Urothelium cell line (cell line): Measurements from ENCODE around the gene GNB5.
A peak's percentile ranks its signal among the peaks of the same experiment; 100 is the strongest.

Experiments used
- DNase-seq: peaks from one replicate; pipeline ENCODE4 v3.0.0; 2011; ENCODE audit warnings: low spot score, mixed read lengths
- FAIRE-seq: peaks from 2 replicates; lab custom pipeline; 2011; peaks lifted over from hg19 to GRCh38; lab: Jason Lieb, UNC

The GNB5 gene

DNA sequence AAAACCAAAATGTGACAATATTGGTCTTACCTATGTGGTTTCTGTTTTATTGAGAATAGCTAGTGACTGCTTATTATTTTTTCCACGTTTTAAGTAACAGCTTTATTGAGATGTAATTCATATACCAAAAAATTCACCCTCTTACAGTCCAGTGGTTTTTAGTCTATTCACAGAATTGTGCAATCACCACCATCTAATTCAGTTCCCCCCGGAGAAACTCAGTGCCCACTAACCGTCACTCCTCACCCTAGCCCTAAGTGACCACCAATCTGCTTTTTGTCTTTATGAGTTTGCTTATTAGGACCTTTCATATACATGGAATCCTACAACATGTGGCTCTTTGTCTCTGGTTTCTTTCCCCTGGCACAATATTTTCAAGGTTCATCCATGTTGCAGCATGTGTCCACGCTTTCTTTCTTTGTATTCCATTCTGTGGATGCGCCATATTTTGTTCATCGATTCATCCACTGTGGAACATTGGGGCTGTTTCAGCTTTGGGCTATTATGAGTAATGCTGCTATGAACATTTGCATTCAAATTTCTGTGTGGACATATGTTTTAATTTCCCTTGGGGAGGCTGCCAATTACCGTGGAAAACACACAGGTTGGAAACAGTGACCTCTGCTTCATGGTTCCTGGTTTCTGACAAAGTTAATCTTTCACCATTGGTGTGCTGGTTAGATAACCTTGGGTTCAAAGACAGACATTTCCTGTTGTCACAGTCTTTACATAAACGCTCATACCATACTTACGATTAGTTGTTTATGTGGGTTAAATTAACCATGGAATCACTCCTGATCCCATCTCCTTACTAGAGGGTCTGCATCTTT, 75.4 kb downstream of the GNB5 start:
- DNase-seq = no peak

DNA sequence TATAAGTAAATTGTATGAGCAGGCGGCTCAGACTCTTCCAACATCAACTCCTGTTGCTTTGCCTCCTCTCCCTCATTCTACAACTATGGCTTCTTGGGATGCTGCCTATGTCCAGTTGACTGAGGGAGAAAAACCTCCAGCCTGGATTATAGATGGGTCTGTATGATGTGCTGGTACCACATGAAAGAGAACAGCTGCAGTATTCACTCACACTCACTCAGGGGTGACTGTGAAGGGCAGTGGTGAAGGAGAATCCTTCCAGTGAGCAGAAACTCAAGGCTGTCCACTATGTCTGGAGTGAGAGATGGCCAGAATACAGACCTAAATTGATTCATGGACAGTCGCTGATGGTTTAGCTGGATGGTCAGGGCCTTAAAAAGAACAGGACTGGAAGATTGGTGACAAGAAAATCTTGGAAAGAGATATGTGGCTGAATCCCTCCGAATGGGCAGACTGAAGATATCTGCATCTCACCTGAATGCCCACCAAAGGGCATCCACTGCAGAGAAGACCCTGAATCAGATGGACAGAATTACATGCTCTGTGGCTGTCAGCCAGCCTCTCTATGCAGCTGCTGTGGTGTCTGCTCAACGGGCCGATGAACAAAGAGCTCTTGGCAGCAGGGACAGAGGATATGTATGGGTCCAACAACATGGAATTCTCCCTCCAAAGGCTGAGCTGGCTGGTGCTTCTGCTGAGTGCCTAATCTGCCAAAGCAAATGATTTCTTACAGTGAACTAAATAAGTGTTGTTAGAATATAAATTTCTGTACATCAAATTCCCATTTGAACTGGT, 76.7 kb downstream of the GNB5 start:
- DNase-seq (no peak), FAIRE-seq (no peak)

More for the DNA sequence above, 75.4 kb downstream of the GNB5 start:
- FAIRE-seq = no peak

DNA sequence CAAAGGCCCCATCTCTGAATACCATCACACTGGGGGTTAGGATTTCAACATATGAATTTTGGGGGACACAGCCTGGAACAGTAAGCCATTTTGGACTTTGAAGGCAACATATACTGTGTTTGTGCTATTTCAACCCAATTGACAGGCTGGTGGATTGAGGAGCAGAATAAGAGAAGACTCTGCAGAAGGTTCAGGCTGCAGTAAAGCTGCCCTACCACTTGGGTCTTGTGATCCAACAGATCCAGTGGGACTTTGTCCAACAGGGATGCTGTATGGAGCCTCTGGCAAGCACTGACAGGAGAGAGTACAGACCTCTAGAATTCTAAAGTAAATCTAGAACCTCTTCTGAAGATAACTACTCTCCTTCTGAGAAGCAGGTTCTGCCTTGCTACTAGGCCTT, 77.5 kb downstream of the GNB5 start:
- FAIRE-seq = no peak

DNA sequence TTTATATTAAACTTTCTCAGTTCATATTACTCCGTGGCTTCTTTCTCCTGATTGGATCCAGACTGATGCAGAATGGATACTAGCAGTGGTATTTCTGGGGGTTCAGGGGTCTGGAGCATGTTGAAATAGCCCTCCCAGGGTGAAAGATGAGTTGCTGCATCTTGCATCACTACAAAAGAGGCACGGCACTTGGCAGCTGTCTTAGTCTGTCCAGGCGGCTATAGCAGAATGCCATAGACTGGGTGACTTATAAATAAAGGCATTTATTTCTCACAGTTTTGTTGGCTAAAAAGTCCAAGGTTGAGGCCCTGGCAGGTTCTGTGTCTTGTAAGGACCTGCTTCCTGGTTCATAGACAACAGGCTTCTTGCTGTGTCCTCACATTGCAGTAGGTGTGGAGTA, 78.0 kb downstream of the GNB5 start:
- no peak for DNase-seq
- no peak for FAIRE-seq

More for the DNA sequence above, 77.5 kb downstream of the GNB5 start:
- no peak for DNase-seq

DNA sequence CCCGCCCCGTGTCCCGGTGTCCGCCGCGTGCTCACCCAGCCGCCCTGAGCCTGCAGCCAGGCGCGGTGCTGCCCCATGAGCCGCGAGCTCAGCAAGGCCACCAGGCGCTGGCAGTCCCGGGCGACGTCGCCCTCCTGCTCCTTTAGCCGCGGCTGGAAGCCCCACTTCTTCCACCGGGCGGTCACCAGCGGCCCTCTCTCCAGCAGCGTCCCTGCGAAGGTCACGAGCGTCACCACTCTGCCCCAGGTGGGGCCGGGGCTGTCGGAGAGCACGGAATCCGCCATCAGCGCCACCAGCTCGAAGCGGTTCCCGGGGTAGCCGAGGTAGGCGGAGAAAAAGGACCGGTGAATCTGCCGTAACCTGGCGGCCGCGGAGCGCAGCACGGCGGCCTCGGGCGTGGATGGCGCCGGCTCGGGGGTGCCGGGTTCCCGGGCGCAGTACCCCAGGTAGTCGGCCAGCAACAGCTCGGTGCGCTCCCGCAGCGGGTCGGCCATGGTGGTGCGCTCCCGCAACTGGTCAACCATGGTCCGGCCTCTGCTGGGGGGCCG, 78.9 kb downstream of the GNB5 start:
- DNase-seq (no peak), FAIRE-seq (no peak)

DNA sequence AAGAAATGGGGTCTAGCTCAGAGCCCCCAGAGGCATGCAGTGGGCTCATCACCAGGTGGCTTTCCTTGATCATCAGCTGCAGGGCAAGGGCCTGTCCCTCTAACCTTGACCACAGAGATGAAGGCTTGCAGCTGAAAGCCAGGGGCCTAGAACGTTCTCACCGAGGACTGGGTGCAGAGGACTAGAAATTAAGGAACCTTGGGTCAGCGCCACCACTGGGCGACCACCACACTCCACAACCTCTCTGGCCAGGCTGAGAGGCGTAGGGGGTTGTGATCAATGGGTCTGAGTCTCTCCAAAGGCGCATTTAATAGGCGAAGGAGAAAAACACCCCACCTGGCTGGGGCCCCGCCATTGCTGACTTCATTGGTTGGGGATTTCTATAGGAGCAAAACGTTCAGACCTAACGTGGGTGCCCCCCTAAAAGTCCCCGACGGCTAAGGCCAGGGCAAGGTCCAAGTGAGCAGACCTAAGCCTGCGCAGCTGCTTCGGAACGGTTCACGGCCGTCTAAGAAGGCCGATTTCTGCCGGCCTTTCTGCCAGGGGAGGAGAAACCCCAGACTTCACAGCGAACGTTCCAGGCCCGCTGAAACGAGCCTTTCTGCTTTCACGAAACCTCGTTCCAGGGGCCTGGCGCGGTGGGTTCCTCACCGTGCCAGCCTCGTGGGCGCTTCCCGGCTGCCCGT, 79.5 kb downstream of the GNB5 start:
- FAIRE-seq = no peak

DNA sequence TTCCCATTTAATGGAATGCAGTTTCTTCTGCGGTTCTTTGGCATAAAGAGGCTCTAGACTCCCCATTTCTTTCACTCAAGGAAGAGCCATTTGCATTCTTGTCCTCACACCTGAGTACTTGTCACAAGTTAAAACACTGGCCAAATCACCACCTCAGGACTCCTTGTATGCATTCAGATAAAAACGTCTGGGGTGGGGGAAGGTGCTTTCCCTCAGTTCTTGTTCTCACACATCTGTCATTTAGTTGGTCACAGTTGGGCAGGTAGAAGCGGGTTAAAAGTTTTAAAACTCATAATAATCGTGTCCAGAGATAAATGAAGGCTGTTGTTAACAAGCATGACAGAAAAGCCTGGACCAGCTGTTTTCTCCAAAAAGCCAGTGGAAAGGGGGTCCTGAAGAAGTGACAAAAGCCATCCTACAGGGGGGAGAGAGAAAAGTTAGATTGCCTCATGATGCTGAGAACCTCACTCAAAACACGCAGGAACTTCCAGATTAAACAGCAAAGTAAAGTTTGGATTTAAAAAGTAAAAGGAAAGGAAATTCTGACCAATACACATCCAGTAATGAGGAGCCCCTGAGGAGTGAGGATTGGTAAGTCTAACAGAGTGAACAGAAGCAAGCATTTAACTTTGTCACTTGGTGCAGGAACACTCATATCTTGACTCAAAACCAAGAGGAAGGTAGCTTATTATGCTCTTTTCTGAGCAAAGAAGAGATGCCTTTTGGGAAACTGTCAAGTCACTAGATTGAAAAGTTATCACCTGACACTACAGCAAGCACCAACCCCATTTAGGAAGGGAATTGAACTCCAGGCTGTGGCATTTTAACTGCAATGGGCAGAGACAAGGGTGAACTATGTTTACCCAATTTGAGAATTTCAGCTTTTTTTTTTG, 81.4 kb downstream of the GNB5 start:
- no peak for FAIRE-seq
- no peak for DNase-seq

More for the DNA sequence above, 79.5 kb downstream of the GNB5 start:
- no peak for DNase-seq

DNA sequence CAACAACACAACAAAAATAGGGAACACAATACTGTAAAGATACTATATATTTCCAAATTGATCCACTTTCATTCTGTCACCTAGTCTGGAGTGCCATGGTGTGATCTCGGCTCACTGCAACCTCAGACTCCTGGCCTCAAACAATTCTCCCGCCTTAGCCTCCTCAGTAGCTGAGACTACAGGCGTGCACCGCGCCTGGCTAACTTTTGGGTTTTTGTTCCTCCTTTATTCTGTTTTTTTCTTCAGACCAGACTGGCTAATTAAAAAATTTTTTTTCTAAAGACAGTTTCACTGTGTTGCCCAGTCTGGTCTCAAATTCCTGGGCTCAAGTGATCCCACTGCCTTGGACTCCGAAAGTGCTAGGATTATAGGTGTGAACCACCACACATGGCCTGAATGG, 84.0 kb downstream of the GNB5 start:
- DNase-seq (no peak), FAIRE-seq (no peak)

DNA sequence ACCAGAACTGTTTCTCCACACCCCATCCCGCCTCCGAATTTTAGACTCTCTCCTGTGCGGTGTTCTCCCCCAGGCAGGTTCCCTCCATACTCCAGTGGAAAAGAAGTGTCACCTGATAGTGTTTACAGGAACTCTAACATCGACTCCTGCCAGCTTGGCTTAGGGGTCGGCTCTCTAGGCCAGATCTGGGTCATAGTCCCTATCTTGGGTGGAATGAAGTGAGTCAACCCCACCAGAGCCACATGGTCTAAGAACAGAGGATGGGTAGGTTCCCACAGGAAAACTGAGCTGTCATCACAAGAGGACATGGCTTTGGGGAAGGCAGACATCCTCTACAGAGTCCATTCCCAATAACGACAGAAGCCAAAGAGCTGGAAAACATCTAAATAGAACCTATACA, 84.6 kb downstream of the GNB5 start:
- DNase-seq (no peak), FAIRE-seq (no peak)

DNA sequence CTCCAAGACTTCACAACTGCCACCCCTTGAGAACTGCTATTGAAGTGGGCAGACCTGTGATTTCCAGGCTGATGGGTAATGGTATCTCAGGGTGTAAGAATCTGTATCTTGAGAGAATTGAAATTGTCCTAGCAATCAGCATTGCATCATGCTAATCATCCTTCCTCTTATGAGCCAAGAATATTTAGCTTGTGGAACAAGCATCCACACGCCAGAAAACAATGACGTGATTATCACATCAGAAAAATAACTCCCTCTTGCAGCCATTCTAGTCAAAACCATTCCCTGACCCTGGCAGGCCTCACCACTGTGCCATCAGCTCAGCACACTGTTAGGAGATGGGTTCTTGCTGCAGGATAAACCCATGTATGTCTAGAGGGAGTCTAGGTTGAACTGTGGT, 85.3 kb downstream of the GNB5 start:
- no peak for DNase-seq
- no peak for FAIRE-seq

DNA sequence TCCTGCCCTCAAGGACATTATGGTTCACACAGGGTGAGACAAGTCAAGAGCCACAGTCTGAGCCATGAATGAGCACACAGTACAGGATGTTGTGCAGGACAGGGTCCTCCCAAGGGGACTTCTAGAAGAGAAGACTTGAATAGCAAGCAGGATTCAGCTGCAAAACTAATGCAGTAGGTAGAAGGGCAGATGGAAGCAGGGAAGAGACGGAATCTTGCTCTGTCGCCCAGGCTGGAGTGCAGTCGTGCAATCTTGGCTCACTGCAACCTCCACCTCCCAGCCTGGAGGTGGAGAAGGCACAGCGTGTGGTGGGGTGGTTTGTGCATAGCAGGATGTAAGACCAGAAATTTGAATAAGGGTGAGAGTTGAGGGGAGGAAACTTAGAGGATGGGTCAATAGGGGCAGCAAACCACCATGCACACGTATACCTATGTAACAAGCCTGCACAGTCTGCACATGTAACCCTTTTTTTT, 86.6 kb downstream of the GNB5 start:
- DNase-seq (no peak), FAIRE-seq (no peak)

DNA sequence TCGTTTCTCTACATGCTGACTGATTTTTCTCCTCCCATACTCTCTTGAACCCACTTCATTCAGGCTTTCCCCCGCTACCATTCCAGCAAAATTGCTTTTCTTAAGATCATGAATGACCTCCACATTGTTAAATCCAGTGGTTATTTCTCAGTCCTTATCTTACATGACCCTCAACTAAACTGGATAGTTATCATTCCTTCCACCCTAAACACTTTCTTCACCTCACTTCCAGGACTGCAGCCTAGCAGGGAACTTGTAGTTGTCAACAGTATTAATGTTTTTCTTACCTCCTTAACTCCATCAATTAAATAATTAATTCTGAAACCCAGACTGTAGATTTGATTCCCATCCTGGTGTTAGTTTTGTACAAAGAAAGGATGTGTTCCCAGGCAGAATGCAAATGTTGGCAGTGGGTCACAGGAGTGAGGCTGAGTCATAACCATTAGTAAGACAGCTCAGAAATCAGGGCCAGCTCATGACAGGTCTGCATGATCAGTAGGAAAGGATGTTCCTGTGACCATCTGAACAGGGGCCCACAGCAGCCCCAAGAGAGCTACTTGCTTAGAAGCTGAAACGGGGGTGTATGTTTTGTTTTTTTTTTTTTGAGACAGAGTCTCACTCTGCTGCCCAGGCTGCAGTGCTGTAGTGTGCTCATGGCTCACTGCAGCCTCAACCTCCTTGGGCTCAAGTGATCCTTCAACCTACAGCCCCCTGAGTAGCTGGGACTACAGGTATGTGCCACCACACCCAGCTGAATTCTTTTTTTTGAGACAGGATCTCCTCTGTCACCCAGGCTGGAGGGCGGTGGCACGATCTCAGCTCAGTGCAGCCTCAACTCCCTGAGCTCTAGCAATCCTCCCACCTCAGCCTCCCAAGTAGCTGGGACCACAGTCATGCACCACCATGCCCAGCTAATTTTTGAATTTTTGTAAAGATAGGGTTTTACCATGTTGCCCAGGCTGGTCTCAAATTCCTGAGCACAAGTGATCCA, 87.7 kb downstream of the GNB5 start:
- DNase-seq = peak; percentile 80
- FAIRE-seq = no peak

DNA sequence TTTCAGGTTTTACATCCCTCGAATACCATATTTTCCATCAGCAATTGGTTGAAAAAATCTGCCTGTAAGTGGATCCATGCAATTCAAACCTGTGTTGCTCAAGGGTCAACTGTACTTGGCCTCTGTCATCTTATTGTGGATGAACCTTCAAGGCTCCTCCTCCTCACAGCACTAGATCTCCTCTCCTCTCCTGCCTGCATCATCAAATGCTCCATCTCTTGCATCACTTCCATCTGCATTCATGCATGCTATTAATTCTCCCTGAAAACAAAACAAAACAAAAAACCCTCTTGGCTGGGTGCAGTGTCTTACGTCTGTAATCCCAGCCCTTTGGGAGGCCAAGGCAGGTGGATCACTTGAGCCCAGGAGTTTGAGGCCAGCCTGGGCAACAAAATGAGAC, 88.7 kb downstream of the GNB5 start:
- no peak for DNase-seq

DNA sequence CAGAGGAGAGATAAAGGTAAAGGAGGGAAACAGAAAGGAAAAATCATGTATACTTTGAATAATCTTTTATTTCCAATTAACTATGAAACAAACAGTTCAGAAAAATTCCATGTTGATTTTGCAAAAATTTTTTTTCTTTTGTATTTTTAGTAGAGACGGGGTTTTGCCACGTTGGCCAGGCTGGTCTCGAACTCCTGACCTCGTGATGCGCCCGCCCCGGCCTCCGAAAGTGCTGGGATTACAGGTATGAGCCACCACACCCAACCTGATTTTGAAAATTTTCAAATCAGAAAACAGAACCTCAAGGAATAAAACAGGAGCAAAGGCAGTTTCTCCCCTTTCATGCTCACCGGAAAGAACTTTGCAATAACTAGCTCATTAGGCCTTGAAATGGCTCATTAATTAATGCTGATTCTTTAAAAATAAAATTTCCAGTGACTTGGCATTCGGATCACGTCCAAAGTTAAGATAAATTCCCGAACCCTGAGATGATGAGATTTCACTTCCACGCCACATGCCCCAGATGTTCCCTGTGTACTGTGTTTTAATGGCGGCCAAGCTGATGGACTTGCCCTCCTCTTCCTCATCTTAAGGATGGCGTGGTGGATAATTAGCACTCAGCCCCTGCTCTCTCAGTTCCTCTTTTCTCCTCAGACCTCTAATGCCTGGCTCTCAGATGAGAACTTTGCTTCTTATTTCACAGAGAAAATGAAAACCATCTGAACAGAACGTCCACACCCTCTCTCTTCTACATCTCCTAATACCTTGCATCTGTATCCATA, 89.5 kb downstream of the GNB5 start:
- no peak for DNase-seq
- FAIRE-seq = no peak

More for the DNA sequence above, 88.7 kb downstream of the GNB5 start:
- FAIRE-seq = no peak

DNA sequence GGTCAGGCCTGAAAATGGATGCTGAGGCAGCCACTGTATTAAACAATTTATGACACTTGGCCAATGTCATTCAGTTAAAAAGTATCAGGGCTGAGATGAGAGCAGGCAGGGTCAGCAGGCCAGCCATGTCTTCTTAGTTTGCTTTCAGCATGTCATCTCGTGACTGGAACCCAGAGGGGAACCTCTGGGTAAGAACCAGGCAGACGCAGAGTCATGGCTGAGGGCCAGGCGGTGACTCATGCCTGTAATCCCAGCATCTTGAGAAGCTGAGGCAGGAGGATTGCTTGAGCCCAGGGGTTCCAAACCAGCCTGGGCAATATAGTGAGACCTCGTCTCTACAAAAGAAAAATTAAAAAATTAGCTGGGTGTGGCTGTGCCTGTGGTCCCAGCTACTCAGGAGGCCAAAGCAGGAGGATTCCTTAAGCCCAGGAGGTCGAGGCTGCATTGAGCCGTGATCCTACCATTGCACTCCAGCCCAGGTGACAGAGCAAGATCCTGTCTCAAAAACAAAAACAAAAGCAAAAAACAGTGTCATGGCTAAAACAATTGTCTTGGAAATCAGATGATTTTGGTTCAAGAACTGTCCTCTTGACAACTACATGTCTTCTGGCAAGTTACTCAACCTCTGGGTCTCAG, 90.3 kb downstream of the GNB5 start:
- DNase-seq (peak; percentile 55), FAIRE-seq (no peak)

DNA sequence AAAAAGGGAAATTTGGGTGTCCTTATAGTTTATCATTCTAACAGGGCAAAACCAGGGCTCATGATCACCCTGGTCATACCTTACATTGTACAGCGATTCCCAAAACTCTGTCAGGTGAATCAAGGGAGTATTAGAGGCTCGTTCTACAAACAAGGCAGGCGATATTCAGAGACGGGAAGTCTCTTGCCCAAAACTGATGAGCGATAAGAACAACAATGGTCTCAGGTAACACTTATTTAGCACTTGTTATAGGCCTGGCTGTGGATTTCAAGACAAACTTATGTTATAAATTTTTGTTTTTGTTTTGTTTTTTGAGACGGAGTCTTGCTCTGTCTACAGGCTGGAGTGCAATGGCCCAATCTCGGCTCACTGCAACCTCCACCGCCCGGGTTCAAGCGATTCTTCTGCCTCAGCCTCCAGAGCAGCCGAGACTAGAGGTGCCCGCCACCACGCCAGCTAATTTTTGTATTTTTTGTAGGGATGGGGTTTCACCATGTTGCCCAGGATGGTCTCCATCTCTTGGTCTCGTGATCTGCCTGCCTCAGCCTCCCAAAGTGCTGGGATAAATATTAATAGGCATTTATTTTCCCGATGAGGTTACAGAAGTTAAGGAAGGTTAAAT, 91.4 kb downstream of the GNB5 start:
- no peak for FAIRE-seq
- DNase-seq = no peak

DNA sequence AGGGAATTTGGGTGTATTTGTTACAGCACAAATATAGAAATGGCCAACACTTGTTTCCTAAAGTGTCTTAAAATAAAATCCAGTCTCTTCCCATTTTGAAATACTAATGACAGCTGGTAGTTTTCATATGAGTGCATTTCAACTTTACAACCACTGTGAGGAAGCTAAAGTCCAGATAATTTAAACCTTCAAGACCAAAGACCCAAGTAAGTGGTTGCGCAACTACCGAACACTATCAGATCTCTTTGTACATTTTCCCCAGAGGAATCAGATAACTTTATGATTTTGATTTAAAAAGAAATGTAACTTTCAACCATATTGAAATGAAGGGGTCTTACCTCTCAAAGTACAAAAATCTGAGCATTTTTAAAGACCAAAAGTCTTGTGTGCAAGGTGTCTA, 92.9 kb downstream of the GNB5 start:
- no peak for FAIRE-seq

More for the DNA sequence above, 92.9 kb downstream of the GNB5 start:
- no peak for DNase-seq
